Measurements from ENCODE around the gene MAU2. TPM values are rescaled to one million over a fixed set of nuclear protein-coding genes. Genes with fewer than 3 reads are reported as not detected.
"Not testable (repeated sequence)": the region's sequence is repeated elsewhere in the genome, so short reads cannot be mapped to it uniquely, and the experiment has no call there.

Gene MAU2
- total RNA-seq, 4 donors from 2014 or later: 32.4 to 87.6 (median 70.0) TPM

GRCh38 chr19:19345232-19345631, 24.6 kb downstream of the MAU2 start:
- intact Hi-C loops (cut with DNase I; ENCODE audit: low total_unique reads): no loop called here
- DNase-seq: no peak
- Histone ChIP-seq H3K9me3 (no peaks in the 10 kb centered on the region), H3K27ac (no peak overlapping the region), H3K4me3 (no peak overlapping the region), H3K4me1 (no peaks in the 10 kb centered on the region), H3K27me3 (no peaks in the 10 kb centered on the region), H3K36me3 (no peaks in the 10 kb centered on the region)
- TF ChIP-seq CTCF (IDR thresholded peaks at IDR 0.05): no peak
- TF ChIP-seq POLR2A (IDR thresholded peaks at IDR 0.05): no peak

- Histone ChIP-seq H3K27me3 (no peaks in the 10 kb centered on the region), H3K27ac (no peak overlapping the region), H3K36me3 (no peaks in the 10 kb centered on the region), H3K9me3 (no peaks in the 10 kb centered on the region), H3K4me3 (no peak overlapping the region), H3K4me1 (no peaks in the 10 kb centered on the region)
- intact Hi-C loops (cut with DNase I; ENCODE audit: low total_unique reads): no loop called here
- no peak for DNase-seq
- no peak for TF ChIP-seq POLR2A (IDR thresholded peaks at IDR 0.05)
- no peak for TF ChIP-seq CTCF (IDR thresholded peaks at IDR 0.05)
Measured at GRCh38 chr19:19345970-19346369, 25.3 kb downstream of the MAU2 start.

GRCh38 chr19:19347401-19348110, 26.9 kb downstream of the MAU2 start:
- no peak for DNase-seq
- no peaks in the 10 kb centered on the region for H3K27me3 ChIP-seq
- no peaks in the 10 kb centered on the region for H3K36me3 ChIP-seq
- intact Hi-C loops (cut with DNase I; ENCODE audit: low total_unique reads): no loop called here
- H3K27ac ChIP-seq: no peak overlapping the region
- no peak overlapping the region for H3K4me3 ChIP-seq
- H3K9me3 ChIP-seq: no peaks in the 10 kb centered on the region
- TF ChIP-seq POLR2A (IDR thresholded peaks at IDR 0.05) (no peak), CTCF (IDR thresholded peaks at IDR 0.05) (no peak)
- no peaks in the 10 kb centered on the region for H3K4me1 ChIP-seq

GRCh38 chr19:19348266-19348665, 27.6 kb downstream of the MAU2 start:
- intact Hi-C loops (cut with DNase I; ENCODE audit: low total_unique reads): no loop called here
- no peaks in the 10 kb centered on the region for H3K36me3 ChIP-seq
- TF ChIP-seq CTCF (IDR thresholded peaks at IDR 0.05): no peak
- no peak for TF ChIP-seq POLR2A (IDR thresholded peaks at IDR 0.05)

GRCh38 chr19:19349365-19349764, 28.7 kb downstream of the MAU2 start:
- H3K36me3 ChIP-seq: no peaks in the 10 kb centered on the region

More at GRCh38 chr19:19348266-19348665, 27.6 kb downstream of the MAU2 start:
- Histone ChIP-seq H3K27ac (no peak overlapping the region), H3K27me3 (no peaks in the 10 kb centered on the region), H3K4me3 (no peak overlapping the region), H3K9me3 (no peaks in the 10 kb centered on the region), H3K4me1 (no peaks in the 10 kb centered on the region)
- no peak for DNase-seq

GRCh38 chr19:19350756-19351155, 30.1 kb downstream of the MAU2 start:
- H3K9me3 ChIP-seq; H3K4me1 ChIP-seq; H3K4me3 ChIP-seq; H3K27ac ChIP-seq; H3K27me3 ChIP-seq; DNase-seq; H3K36me3 ChIP-seq; intact Hi-C loops (cut with DNase I; ENCODE audit: low total_unique reads): not testable (repeated sequence)

More at GRCh38 chr19:19349365-19349764, 28.7 kb downstream of the MAU2 start:
- Histone ChIP-seq H3K27me3 (no peaks in the 10 kb centered on the region), H3K27ac (no peak overlapping the region), H3K4me3 (no peak overlapping the region), H3K9me3 (no peaks in the 10 kb centered on the region), H3K4me1 (no peaks in the 10 kb centered on the region)
- intact Hi-C loops (cut with DNase I; ENCODE audit: low total_unique reads): no loop called here
- no peak for TF ChIP-seq POLR2A (IDR thresholded peaks at IDR 0.05)
- DNase-seq: no peak
